ENCODE results near the gene PRKAG2.
A peak's percentile ranks its signal among the peaks of the same experiment; 100 is the strongest.
"Not testable (repeated sequence)": the region's sequence is repeated elsewhere in the genome, so short reads cannot be mapped to it uniquely, and the experiment has no call there.

The PRKAG2 gene

DNA sequence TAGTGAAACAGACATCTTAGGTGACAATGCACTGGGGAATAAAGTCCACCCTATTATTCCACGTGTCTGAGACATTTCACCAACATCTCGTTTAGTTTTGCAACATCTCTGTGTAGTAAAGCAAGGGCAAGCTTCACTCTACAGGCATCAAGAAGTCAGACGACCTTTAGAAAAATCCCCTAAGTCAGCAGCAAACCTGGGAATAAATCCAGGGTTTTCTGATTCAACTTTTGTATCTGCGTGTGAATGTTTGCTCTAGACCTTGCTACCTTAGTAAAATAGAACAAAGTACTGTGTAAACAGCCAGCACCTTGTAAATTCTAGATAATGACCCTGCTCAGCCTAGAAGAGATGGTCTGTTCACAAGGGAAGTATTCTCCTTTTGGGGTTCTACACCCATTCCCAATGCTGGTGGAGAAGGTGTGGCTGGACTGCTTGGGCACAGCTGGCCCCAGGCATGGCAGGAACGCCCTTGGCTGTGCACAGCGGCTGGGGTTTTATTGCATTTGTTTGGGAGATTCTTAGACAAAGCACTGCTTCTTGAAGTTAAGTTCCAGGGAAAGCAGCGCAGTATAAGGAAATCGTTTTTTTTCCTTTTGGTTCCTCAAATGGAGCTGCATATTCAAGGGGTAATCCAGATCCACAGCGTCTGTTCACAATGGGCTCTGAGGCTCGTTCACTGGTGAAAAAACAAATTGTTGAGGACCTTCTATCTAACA lies 41.0 kb upstream of the PRKAG2 start:
- Histone ChIP-seq H3K9ac (ENCODE audit: low read length) (no peak overlapping the region), H3K4me3 (ENCODE audit: low read length) (no peak overlapping the region), H3K36me3 (ENCODE audit: control insufficient read depth, insufficient read depth, low read length, severe bottlenecking) (no peaks in the 10 kb centered on the region), H3K27me3 (replicated peaks; ENCODE audit: control insufficient read depth, insufficient read depth, low read length) (peaks cover 22% of the 10 kb centered on the region), H3K9me3 (ENCODE audit: control insufficient read depth, low read length) (peaks cover 29% of the 10 kb centered on the region), H3K4me1 (ENCODE audit: control insufficient read depth, insufficient read depth, low read length) (peaks cover 15% of the 10 kb centered on the region)
- DNase-seq (ENCODE audit: low read depth) = no peak

DNA sequence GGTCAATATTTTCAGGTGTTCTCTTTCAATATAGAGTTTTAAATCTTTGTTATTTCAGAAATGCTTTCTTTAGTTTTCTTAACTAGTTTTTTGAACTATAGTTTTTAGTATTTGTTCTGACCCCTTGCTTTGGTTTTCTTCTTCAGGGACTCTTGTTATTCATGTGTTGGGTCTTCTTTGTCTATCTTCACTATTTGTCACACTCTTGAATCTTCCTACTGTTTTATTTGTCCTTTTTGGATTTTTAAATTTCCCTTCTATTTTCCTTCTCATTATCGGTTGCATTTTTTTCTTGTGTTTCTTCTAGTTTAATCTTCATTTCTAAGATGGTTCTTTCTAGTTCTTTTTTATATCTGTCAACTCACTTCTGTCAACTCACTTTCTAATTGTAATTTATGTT lies 37.1 kb upstream of the PRKAG2 start:
- peaks cover 14% of the 10 kb centered on the region for H3K4me1 ChIP-seq (ENCODE audit: control insufficient read depth, insufficient read depth, low read length)
- H3K4me3 ChIP-seq (ENCODE audit: low read length) = no peak overlapping the region
- no peaks in the 10 kb centered on the region for H3K36me3 ChIP-seq (ENCODE audit: control insufficient read depth, insufficient read depth, low read length, severe bottlenecking)
- no peak overlapping the region for H3K9ac ChIP-seq (ENCODE audit: low read length)
- H3K9me3 ChIP-seq (ENCODE audit: control insufficient read depth, low read length) = peaks cover 40% of the 10 kb centered on the region
- H3K27me3 ChIP-seq (replicated peaks; ENCODE audit: control insufficient read depth, insufficient read depth, low read length) = peaks cover 18% of the 10 kb centered on the region
- no peak for DNase-seq (ENCODE audit: low read depth)

DNA sequence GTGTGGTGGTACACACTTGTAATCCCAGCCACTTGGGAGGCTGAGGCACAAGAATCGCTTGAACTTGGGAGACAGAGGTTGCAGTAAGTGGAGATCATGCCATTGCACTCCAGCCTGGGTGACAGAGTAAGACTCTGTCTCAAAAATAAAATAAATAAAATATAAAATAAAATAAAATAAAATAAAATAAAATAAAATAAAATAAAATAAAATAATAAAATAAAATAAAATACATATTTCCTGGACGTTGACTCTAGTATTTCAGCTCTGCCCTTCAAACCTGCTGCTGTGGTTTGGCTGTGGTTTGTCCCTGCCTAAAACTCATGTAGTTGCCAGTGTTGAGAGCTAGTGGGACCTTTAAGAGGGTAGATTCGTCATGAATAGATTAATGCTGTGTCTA lies 33.7 kb upstream of the PRKAG2 start:
- peaks cover 12% of the 10 kb centered on the region for H3K27me3 ChIP-seq (replicated peaks; ENCODE audit: control insufficient read depth, insufficient read depth, low read length)
- H3K9ac ChIP-seq (ENCODE audit: low read length); H3K4me3 ChIP-seq (ENCODE audit: low read length); H3K4me1 ChIP-seq (ENCODE audit: control insufficient read depth, insufficient read depth, low read length); DNase-seq (ENCODE audit: low read depth); H3K36me3 ChIP-seq (ENCODE audit: control insufficient read depth, insufficient read depth, low read length, severe bottlenecking): not testable (repeated sequence)
- peaks cover 48% of the 10 kb centered on the region for H3K9me3 ChIP-seq (ENCODE audit: control insufficient read depth, low read length)

DNA sequence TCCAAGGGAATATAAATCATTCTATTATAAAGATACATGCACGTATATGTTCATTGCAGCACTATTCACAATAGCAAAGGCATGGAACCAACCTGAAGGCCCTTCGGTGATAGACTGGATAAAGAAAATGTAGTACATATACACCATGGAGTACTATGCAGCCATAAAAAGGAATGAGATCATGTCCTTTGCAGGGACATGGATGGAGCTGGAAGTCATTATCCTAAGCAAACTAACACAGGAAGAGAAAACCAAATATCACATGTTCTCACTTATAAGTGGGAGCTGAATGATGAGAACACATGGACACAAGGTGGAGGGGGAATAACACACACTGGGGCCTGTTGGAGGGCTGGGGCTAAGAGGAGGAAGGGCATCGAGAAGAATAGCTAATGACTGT lies 30.2 kb upstream of the PRKAG2 start:
- peaks cover 16% of the 10 kb centered on the region for H3K27me3 ChIP-seq (replicated peaks; ENCODE audit: control insufficient read depth, insufficient read depth, low read length)
- H3K4me1 ChIP-seq (ENCODE audit: control insufficient read depth, insufficient read depth, low read length); DNase-seq (ENCODE audit: low read depth): not testable (repeated sequence)

DNA sequence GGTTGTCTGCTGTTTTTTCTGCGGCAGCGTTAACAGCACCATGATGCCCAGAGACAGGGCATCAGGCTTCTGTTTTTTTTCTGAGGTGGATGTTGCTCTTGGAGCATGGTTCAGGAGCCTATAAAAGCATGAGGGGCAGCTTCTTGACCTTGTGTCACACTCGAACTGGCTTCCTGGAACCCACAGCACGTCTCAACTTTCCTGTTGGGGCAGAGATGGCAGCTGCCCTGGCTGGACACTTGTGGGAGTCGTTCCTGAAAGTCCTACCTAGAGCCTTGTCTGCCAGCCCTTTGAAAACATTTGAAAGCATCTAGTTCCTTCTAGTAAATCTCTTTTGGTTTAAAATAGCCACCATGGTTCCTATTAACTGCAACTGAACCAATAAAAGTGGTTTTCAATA lies 28.9 kb upstream of the PRKAG2 start:
- Histone ChIP-seq H3K9me3 (ENCODE audit: control insufficient read depth, low read length) (peaks cover 15% of the 10 kb centered on the region), H3K27me3 (replicated peaks; ENCODE audit: control insufficient read depth, insufficient read depth, low read length) (peaks cover 10% of the 10 kb centered on the region), H3K4me3 (ENCODE audit: low read length) (no peak overlapping the region), H3K9ac (ENCODE audit: low read length) (no peak overlapping the region), H3K4me1 (ENCODE audit: control insufficient read depth, insufficient read depth, low read length) (peaks cover 8% of the 10 kb centered on the region), H3K36me3 (ENCODE audit: control insufficient read depth, insufficient read depth, low read length, severe bottlenecking) (no peaks in the 10 kb centered on the region)
- DNase-seq (ENCODE audit: low read depth) = no peak

More for the DNA sequence above, 30.2 kb upstream of the PRKAG2 start:
- H3K9ac ChIP-seq (ENCODE audit: low read length); H3K36me3 ChIP-seq (ENCODE audit: control insufficient read depth, insufficient read depth, low read length, severe bottlenecking); H3K4me3 ChIP-seq (ENCODE audit: low read length): not testable (repeated sequence)
- peaks cover 21% of the 10 kb centered on the region for H3K9me3 ChIP-seq (ENCODE audit: control insufficient read depth, low read length)

DNA sequence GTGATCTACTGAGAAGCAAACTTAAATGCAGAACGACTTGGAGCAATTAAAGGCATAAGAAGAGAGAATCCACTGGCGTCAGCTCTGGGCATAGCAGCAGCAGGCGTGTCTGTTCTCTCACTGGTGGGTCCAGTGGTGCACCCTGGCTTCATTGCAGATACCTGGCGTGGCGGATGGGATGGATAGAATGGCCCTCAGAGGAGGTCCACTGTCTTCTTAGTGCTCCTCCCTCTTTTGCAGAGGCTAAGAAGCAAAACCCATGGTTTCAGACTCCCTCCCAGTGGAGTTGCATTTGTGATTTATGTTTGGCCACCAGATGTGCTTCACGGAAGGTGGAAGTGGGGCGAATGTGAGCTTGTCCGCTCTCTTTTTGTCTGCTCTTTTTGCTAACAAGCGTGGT lies 28.4 kb upstream of the PRKAG2 start:
- DNase-seq (ENCODE audit: low read depth) = no peak
- H3K9ac ChIP-seq (ENCODE audit: low read length) = no peak overlapping the region
- no peaks in the 10 kb centered on the region for H3K36me3 ChIP-seq (ENCODE audit: control insufficient read depth, insufficient read depth, low read length, severe bottlenecking)
- peaks cover 12% of the 10 kb centered on the region for H3K4me1 ChIP-seq (ENCODE audit: control insufficient read depth, insufficient read depth, low read length)
- H3K4me3 ChIP-seq (ENCODE audit: low read length) = no peak overlapping the region
- peaks cover 10% of the 10 kb centered on the region for H3K27me3 ChIP-seq (replicated peaks; ENCODE audit: control insufficient read depth, insufficient read depth, low read length)
- H3K9me3 ChIP-seq (ENCODE audit: control insufficient read depth, low read length) = peaks cover 15% of the 10 kb centered on the region

DNA sequence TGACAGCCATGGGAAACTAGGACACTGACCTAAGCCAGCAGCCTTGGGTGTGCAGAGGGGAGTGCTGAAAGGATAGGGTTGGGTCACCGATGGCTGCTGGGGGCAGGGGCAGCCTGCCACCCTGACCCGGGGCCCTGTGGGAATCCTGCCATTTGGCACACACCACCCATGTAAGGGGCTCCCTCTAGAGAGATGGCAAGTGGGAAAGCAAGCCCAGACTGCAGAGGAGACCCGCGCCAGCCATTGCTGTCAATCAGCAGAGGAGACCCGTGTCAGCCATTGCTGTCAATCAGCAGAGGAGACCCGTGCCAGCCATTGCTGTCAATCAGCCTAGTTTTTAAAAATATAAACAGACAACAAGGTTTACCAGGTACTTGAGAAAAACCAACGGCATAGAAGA lies 27.4 kb upstream of the PRKAG2 start:
- no peak overlapping the region for H3K4me3 ChIP-seq (ENCODE audit: low read length)
- DNase-seq (ENCODE audit: low read depth) = no peak
- no peak overlapping the region for H3K9ac ChIP-seq (ENCODE audit: low read length)
- H3K4me1 ChIP-seq (ENCODE audit: control insufficient read depth, insufficient read depth, low read length) = peaks cover 13% of the 10 kb centered on the region
- peaks cover 15% of the 10 kb centered on the region for H3K9me3 ChIP-seq (ENCODE audit: control insufficient read depth, low read length)
- H3K27me3 ChIP-seq (replicated peaks; ENCODE audit: control insufficient read depth, insufficient read depth, low read length) = peaks cover 17% of the 10 kb centered on the region
- H3K36me3 ChIP-seq (ENCODE audit: control insufficient read depth, insufficient read depth, low read length, severe bottlenecking) = no peaks in the 10 kb centered on the region

DNA sequence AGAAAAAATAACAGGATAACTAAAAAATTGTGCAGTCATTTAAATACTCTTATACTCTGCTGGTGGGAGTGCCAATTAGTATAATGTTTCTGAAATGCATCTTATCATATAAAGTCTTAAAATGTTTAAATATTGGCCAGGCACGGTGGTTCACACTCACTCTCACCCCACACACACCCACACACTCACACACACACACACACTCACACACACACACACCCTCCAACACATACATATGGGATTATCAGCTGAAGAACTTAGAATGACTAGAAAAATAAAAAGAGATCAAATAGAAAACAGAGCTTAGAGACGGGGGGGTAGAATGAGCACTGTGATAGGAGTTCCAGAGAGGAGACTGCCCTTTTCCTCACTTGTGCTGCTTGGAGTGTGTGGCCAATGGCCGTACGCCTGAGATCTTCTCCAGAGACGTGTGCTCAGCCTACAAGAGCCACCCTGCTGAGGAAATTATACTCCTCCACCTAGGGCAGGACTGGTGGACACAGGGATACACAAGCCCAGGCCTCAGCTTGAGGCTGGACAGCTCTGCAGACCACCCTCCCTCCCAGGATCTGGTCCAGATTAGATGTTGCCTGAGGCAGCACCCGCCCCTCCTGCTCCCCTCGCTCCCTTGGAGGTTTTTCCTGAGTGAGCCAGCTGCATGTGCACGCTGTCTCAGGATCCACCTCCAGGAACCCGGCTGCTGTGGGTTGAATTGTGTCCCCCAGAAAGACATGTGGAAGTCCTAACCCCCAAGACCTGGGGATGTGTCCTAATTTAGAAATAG lies 26.5 kb upstream of the PRKAG2 start:
- Histone ChIP-seq H3K27me3 (replicated peaks; ENCODE audit: control insufficient read depth, insufficient read depth, low read length) (peaks cover 19% of the 10 kb centered on the region), H3K4me3 (ENCODE audit: low read length) (no peak overlapping the region), H3K4me1 (ENCODE audit: control insufficient read depth, insufficient read depth, low read length) (peaks cover 13% of the 10 kb centered on the region), H3K9ac (ENCODE audit: low read length) (no peak overlapping the region), H3K9me3 (ENCODE audit: control insufficient read depth, low read length) (peaks cover 15% of the 10 kb centered on the region), H3K36me3 (ENCODE audit: control insufficient read depth, insufficient read depth, low read length, severe bottlenecking) (no peaks in the 10 kb centered on the region)
- DNase-seq (ENCODE audit: low read depth) = no peak

DNA sequence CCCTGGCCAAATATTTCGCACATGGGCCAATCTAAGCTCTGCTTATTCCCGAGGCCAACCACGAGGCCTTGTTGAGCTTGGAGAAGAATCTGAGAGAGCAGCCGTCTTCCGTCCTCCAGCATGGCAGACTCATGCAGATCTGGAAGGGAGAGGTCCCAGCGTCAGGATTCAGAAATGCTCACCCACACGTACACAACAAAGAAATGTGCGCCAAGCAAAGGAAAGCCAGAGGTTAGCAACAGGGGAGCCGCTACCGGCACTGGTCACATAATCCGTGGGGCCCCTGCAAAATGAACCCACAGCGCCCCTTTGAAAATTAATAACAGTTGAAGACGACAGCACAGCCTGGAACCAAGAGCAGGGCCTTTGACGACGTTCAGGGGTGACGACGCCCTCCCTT lies 25.4 kb upstream of the PRKAG2 start:
- DNase-seq (ENCODE audit: low read depth) = no peak
- H3K9ac ChIP-seq (ENCODE audit: low read length) = no peak overlapping the region
- no peaks in the 10 kb centered on the region for H3K36me3 ChIP-seq (ENCODE audit: control insufficient read depth, insufficient read depth, low read length, severe bottlenecking)
- peaks cover 30% of the 10 kb centered on the region for H3K27me3 ChIP-seq (replicated peaks; ENCODE audit: control insufficient read depth, insufficient read depth, low read length)
- peaks cover 12% of the 10 kb centered on the region for H3K9me3 ChIP-seq (ENCODE audit: control insufficient read depth, low read length)
- no peak overlapping the region for H3K4me3 ChIP-seq (ENCODE audit: low read length)
- H3K4me1 ChIP-seq (ENCODE audit: control insufficient read depth, insufficient read depth, low read length) = peaks cover 13% of the 10 kb centered on the region

DNA sequence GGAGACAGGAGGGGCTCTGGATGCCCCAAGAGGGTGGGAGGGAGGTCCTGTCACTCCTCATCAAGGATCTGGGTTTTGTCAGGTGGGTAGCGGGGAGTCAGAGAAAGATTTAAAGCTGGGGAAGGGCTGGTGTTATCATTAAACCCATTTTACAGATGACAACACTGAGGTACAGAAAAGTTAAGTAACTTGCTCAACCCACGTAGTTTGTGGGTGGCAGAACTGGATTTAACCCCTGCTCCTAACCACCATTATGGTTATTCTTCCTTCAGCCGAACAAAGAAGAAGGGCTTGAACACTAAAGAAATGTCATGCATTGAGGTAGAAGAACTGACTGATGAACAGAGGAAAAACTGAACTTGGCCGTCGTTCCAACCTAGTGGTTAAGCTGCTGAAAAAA lies 24.9 kb upstream of the PRKAG2 start:
- Histone ChIP-seq H3K4me1 (ENCODE audit: control insufficient read depth, insufficient read depth, low read length) (peaks cover 13% of the 10 kb centered on the region), H3K4me3 (ENCODE audit: low read length) (no peak overlapping the region), H3K27me3 (replicated peaks; ENCODE audit: control insufficient read depth, insufficient read depth, low read length) (peaks cover 33% of the 10 kb centered on the region), H3K9me3 (ENCODE audit: control insufficient read depth, low read length) (peaks cover 10% of the 10 kb centered on the region), H3K9ac (ENCODE audit: low read length) (no peak overlapping the region), H3K36me3 (ENCODE audit: control insufficient read depth, insufficient read depth, low read length, severe bottlenecking) (no peaks in the 10 kb centered on the region)
- DNase-seq (ENCODE audit: low read depth) = no peak

DNA sequence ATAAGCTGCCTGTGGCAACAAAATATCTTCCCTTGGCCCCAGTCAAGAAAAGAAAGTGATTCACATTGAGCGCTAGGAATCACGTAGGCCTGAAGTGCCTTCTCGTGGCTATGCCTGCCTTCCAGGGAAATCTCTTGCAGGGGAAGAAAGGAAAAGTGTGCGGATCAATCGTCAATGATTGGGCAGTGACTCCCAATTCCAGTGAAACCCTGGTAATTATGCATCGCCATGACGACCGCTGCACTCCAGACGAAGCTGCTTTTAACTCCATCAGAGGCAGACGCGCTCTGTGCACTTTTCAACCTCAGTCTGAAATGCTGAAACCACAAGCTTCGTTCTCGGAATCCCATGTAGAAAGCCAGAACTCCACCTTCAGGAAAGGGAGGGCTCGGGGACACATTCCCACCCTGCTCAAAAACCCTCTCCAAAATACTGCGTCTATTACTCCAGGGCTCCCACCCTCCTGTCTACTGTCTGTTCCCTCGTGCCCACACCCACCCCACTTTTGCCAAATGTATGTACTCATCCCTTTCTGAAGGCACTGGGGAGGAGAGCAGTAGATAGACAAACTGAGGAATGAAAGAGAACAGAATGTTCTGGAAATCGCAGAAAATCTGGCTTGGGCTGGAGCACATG lies 24.2 kb upstream of the PRKAG2 start:
- H3K36me3 ChIP-seq (ENCODE audit: control insufficient read depth, insufficient read depth, low read length, severe bottlenecking) = no peaks in the 10 kb centered on the region
- H3K4me3 ChIP-seq (ENCODE audit: low read length) = peak overlapping the region; percentile 55
- H3K9ac ChIP-seq (ENCODE audit: low read length) = no peak overlapping the region
- DNase-seq (ENCODE audit: low read depth) = peak; percentile 11
- H3K4me1 ChIP-seq (ENCODE audit: control insufficient read depth, insufficient read depth, low read length) = peaks cover 13% of the 10 kb centered on the region
- peaks cover 4% of the 10 kb centered on the region for H3K9me3 ChIP-seq (ENCODE audit: control insufficient read depth, low read length)
- peaks cover 33% of the 10 kb centered on the region for H3K27me3 ChIP-seq (replicated peaks; ENCODE audit: control insufficient read depth, insufficient read depth, low read length)
